ENCODE results near the gene TNS3.

The TNS3 gene

DNA sequence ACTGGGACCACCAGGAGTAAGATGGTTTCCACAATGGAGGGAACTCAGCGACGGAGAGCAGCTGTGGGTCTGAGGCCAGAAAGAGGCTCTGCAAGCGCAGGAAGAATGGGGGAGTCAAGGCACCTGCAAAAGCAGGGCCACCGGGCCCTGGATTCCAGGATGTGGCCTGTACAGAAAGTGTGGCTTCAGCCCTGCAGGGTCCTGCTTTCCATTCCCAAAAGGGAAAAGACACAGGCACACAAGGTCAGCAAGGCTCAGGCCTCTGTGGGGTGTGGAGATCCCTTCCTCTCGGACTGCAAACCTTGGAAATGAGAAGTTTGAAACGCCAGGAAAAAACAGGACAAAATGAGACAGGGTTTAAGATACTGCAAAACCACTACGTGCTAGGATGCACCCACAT is 232.5 kb downstream of the TNS3 start:
- no peaks in the 10 kb centered on the region for H3K4me1 ChIP-seq (ENCODE audit: insufficient read depth, low read length)
- H3K9ac ChIP-seq (ENCODE audit: low read depth, low read length): no peak overlapping the region
- no peaks in the 10 kb centered on the region for H3K9me3 ChIP-seq (ENCODE audit: control insufficient read depth, insufficient read depth, low read length)
- no peaks in the 10 kb centered on the region for H3K36me3 ChIP-seq (ENCODE audit: insufficient read depth, low read length)

DNA sequence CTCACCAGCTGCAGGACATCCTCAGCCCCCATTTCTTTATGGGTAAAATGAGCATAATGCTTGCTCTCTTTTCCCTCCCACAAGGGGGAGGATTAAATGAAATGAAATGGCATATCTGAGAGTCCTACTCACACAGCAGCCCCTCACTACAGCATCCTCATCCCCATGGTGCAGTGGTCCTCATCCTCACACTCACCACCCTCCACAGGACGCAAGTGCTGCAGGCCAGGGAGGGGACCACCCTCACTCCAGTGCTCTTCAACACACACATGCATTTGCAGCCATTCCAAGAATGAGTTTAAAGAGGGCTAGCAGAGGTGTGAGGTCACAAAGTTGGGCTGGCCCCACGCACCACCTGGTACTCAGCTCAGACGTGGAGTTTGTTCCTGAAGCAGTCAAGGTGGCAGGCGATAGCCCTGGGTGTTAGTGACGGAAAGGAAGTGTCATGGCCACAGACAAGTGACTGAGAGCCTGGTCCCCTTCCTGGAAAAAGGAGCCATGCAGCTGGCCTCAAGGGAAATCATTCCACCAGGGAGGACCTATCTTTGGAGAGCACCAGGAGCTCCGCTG is 234.0 kb downstream of the TNS3 start:
- H3K9ac ChIP-seq (ENCODE audit: low read depth, low read length): no peak overlapping the region
- H3K36me3 ChIP-seq (ENCODE audit: insufficient read depth, low read length): no peaks in the 10 kb centered on the region
- no peaks in the 10 kb centered on the region for H3K4me1 ChIP-seq (ENCODE audit: insufficient read depth, low read length)
- no peaks in the 10 kb centered on the region for H3K9me3 ChIP-seq (ENCODE audit: control insufficient read depth, insufficient read depth, low read length)

DNA sequence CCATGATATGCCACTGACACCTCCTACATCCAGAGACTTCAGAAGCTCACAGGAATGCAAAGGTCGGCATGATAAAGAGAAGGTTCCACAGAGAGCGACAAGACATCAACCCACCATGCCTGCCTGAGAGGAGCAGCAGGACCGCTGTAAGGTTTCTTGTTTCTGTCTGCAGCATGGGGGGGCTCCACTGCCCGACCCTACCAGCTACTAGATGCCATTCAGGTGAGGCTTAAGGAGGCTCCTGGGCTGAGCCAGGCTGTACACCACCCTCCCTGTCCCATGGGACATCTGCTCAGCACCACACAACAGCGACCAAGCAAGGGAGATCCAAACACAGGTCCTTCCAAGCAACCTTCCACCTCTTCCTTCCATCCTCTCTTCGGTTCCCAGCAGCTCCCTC is 234.6 kb downstream of the TNS3 start:
- Histone ChIP-seq H3K4me1 (ENCODE audit: insufficient read depth, low read length) (no peaks in the 10 kb centered on the region), H3K9me3 (ENCODE audit: control insufficient read depth, insufficient read depth, low read length) (no peaks in the 10 kb centered on the region), H3K9ac (ENCODE audit: low read depth, low read length) (no peak overlapping the region), H3K36me3 (ENCODE audit: insufficient read depth, low read length) (no peaks in the 10 kb centered on the region)

DNA sequence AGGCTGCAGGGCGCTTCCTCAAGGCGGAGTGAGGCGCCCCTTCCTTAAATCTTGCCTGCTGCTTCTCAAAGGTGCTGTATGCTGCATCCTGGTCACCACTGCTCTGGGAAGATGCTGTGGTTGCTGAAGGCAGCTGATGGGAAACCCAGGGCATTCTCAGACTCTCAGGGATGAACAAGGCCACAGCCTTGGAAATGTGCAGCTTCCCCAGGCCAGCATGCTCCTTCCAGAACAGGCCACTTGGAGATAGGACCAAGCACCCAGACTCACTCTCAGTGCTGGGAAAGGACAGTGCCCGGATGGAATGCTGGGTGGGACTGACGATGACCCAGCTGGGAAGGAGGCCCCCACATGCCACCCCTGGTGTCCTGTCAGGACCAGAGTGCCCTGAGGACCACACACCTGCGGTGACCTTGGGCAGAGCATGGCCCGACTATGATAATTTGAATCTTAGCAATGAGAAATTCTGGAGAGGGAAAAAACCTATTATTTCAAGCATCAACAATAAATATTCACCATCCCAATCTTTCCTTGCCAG is 235.5 kb downstream of the TNS3 start:
- H3K36me3 ChIP-seq (ENCODE audit: insufficient read depth, low read length): no peaks in the 10 kb centered on the region
- H3K9me3 ChIP-seq (ENCODE audit: control insufficient read depth, insufficient read depth, low read length): no peaks in the 10 kb centered on the region
- no peaks in the 10 kb centered on the region for H3K4me1 ChIP-seq (ENCODE audit: insufficient read depth, low read length)
- no peak overlapping the region for H3K9ac ChIP-seq (ENCODE audit: low read depth, low read length)

DNA sequence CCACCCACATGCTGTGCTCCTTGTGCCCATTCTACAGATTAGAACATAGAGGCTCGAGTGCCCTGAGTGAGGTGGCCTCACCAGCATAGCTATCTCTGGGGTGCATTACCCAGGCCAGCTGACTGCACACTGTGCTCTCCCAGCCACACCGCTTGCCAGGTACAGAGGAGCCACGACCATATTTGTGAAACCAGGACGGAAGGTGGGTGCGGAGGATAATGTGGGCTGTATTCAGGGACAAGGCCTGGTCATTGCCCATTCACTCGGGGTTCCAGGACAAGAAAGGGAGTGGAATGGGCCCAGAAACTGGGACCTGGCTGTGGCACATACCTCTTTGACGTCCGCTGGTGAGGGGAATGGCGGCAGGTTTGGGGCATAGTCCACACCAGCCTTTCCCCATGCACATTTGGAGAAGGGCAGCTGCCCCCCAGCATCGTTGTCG is 236.0 kb downstream of the TNS3 start:
- Histone ChIP-seq H3K9ac (ENCODE audit: low read depth, low read length) (no peak overlapping the region), H3K4me1 (ENCODE audit: insufficient read depth, low read length) (no peaks in the 10 kb centered on the region), H3K9me3 (ENCODE audit: control insufficient read depth, insufficient read depth, low read length) (no peaks in the 10 kb centered on the region), H3K36me3 (ENCODE audit: insufficient read depth, low read length) (no peaks in the 10 kb centered on the region)

DNA sequence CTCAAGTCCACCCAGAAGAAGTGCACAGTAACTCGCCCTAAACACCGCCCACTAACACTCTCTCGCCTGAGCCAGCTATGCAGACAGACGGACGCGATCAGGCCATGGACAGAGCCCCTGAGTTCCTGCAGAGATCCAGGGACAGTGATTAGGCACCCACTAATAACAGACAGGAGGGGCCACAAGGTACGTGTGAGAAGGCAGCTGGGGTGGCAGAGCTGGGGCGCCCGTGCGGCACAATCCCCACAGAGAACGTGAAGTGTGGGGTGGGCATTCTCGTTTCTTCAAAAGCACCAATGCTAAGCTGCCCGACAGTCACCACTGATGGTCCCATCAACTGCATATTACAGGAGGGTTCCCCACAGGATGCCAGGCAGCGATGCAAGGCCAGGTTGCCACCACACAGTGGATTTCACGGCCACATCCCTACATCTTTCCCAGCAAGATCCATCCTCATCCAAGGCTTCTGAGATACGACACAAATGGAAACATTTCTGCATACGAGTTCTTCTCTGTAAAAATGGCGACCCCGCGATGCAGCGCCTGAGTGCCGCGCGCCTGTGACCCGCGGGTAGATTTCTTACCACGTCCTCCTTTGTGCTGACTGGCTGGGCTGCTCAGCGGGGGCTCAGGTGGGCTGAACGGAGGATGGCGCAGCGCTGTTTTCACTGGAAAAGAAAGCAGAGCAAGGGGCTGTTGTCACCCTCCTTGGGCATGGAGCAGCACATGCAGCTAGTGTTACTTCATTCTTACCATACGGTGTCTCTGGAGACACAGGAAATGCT is 237.5 kb downstream of the TNS3 start:
- no peaks in the 10 kb centered on the region for H3K36me3 ChIP-seq (ENCODE audit: insufficient read depth, low read length)
- H3K9me3 ChIP-seq (ENCODE audit: control insufficient read depth, insufficient read depth, low read length): no peaks in the 10 kb centered on the region
- H3K9ac ChIP-seq (ENCODE audit: low read depth, low read length): no peak overlapping the region
- H3K4me1 ChIP-seq (ENCODE audit: insufficient read depth, low read length): no peaks in the 10 kb centered on the region

DNA sequence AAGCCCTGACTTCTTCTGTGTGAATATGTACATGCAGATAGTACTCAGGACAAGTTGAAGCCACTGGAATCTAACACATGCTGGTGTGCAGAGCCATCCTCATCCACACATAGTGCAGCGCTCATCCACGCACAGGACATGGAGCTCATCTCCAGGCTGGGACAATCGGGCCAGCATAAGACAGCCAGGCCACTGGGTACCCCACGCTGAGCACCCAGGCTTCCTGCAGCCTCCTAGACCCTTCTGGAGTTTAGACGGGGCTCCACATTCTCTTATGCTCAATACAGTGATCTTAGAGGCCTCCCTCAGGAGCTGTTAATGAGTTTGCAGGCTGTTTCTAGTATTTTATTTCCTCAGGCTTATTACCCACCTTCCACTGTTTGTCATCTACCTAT is 238.9 kb downstream of the TNS3 start:
- Histone ChIP-seq H3K9me3 (ENCODE audit: control insufficient read depth, insufficient read depth, low read length) (no peaks in the 10 kb centered on the region), H3K36me3 (ENCODE audit: insufficient read depth, low read length) (no peaks in the 10 kb centered on the region), H3K9ac (ENCODE audit: low read depth, low read length) (no peak overlapping the region), H3K4me1 (ENCODE audit: insufficient read depth, low read length) (no peaks in the 10 kb centered on the region)

DNA sequence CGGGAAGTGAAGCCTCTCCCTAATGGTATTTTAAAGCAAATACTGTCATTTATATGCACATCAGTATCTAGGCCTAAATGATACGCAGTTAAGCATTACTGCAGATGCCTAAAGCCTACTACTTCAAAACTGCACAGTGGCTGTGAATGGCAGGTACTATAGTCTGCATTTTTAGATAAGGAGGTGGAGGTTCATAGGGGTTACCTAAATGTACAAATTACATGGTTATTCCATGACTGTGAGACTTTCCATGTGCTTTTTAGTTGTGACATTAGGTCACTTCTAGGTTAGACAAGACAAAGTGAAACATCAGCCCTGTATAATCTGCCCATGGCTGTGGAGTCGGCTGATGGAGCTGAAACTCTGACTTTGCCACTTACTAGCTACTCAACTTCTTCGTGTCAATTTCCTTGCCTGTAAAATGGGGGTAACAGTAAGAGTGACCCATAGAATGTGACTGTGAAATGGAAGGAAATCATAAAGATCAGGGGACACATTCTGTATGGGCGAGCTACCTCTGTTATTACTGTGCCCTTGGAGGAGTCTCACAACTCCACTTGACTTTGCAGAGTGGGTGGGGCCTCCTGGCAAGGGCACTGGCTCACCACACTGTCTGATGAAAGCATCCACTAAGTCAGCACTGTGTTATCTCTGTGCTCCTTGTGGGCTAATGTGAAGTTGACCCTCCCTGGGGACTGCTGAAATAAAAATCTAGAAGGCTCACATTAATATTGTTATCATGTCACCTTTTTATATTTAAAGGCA is 239.4 kb downstream of the TNS3 start:
- Histone ChIP-seq H3K4me1 (ENCODE audit: insufficient read depth, low read length) (no peaks in the 10 kb centered on the region), H3K9ac (ENCODE audit: low read depth, low read length) (no peak overlapping the region), H3K9me3 (ENCODE audit: control insufficient read depth, insufficient read depth, low read length) (no peaks in the 10 kb centered on the region), H3K36me3 (ENCODE audit: insufficient read depth, low read length) (no peaks in the 10 kb centered on the region)

DNA sequence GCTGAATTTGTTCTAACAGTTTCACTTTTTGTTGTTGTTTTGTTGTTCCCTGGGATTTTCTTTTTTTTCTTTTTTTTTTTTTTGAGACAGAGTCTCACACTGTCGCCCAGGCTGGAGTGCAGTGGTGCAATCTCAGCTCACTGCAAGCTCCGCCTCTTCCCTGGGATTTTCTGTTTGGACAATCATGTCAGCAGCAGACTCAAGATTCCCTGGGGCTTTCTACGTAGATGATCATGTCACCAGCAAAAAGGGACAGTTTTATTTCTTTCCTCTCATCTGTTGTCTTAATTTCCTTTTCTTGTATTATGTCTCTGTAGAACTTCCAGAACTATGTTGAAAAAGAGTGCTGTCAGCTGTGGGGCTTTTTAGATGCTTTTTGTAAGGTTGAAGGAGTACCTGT is 241.4 kb downstream of the TNS3 start:
- H3K36me3 ChIP-seq (ENCODE audit: insufficient read depth, low read length): no peaks in the 10 kb centered on the region
- H3K9ac ChIP-seq (ENCODE audit: low read depth, low read length): no peak overlapping the region
- H3K4me1 ChIP-seq (ENCODE audit: insufficient read depth, low read length): no peaks in the 10 kb centered on the region
- H3K9me3 ChIP-seq (ENCODE audit: control insufficient read depth, insufficient read depth, low read length): no peaks in the 10 kb centered on the region

DNA sequence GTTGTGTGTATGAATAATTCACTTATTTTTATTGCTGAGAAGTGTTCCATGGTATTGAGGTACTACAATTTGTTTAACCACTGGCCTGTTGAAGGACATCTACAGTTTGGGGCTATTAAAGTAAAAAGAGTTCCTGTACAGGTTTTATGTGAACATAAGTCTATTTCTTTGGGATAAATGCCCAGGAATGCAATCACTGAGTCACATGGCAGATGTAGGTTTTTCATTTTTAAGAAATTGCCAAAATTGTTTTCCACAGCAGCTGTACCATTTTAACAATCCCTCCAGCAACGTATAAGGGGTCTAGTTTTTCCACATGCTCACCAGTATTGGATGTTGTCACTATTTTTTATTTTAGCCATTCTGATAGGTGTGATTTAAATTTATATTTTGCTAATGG is 243.9 kb downstream of the TNS3 start:
- Histone ChIP-seq H3K9ac (ENCODE audit: low read depth, low read length) (no peak overlapping the region), H3K4me1 (ENCODE audit: insufficient read depth, low read length) (peaks cover 9% of the 10 kb centered on the region; the same call in 1 of the 2 replicates), H3K36me3 (ENCODE audit: insufficient read depth, low read length) (no peaks in the 10 kb centered on the region), H3K9me3 (ENCODE audit: control insufficient read depth, insufficient read depth, low read length) (no peaks in the 10 kb centered on the region)

DNA sequence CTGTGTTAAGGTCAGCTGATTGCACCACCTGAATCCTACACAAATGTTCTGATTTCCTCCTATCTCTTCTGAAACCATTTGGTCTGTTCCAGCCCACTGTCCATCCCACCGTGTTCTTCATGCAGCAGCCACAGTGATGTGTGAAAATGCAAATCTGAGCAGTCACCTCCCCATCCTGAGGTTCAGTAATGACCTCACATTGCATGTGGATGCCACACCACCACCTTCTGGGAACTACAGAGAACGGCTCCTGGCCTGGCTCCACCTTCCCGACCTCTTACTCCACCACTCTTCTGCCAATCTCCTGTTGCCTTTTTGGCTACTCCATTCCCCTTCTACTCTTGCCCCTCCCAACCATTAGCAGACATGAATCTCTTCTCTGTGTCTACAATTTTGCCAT is 244.4 kb downstream of the TNS3 start:
- H3K9me3 ChIP-seq (ENCODE audit: control insufficient read depth, insufficient read depth, low read length): no peaks in the 10 kb centered on the region
- peaks cover 14% of the 10 kb centered on the region for H3K4me1 ChIP-seq (ENCODE audit: insufficient read depth, low read length)
- no peak overlapping the region for H3K9ac ChIP-seq (ENCODE audit: low read depth, low read length)
- H3K36me3 ChIP-seq (ENCODE audit: insufficient read depth, low read length): no peaks in the 10 kb centered on the region

DNA sequence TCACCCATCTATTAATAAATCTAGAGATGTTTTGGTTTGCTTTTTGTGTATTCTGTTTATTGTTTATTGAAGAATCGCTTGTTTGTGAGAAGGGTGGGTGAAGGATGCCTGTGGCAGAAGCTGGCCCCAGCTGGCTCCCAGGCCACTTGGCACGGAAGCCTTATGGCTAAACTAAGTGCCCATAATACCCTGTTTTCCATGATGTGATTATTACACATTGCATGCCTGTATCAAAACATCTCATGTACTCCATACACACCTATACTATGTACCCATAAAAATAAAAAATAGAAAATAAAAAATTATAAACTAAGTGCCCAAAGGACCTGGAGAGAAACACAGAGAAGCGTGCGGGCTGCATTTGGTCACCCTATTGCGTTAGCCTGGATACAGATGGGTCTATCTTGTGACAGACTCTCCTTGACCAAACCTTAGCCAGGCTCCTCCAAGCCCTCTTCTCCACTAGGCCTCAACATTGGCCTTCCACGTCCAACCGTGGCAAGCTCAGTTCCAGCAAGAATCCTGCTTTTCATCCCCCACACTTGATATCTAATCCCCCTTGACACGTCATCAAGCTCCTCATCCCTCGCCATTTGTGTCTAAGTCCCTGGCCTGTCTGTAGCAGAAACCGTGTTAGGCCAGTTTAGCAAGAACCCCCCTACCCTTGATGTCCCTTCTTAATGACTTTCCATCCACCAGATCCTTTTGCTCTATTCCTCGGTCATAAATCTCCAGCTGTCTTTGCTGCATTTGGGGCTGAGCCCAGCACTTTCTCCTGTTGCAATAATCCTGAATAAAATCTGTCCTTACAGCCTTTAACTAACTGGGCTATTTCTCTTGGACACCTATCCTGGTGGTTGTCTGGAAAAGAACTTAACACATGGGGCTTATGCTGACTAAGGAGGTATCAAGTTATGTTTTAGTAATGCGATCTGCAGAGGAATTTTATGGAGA is 245.2 kb downstream of the TNS3 start:
- Histone ChIP-seq H3K9ac (ENCODE audit: low read depth, low read length) (no peak overlapping the region), H3K4me1 (ENCODE audit: insufficient read depth, low read length) (peaks cover 22% of the 10 kb centered on the region), H3K36me3 (ENCODE audit: insufficient read depth, low read length) (no peaks in the 10 kb centered on the region), H3K9me3 (ENCODE audit: control insufficient read depth, insufficient read depth, low read length) (no peaks in the 10 kb centered on the region)

DNA sequence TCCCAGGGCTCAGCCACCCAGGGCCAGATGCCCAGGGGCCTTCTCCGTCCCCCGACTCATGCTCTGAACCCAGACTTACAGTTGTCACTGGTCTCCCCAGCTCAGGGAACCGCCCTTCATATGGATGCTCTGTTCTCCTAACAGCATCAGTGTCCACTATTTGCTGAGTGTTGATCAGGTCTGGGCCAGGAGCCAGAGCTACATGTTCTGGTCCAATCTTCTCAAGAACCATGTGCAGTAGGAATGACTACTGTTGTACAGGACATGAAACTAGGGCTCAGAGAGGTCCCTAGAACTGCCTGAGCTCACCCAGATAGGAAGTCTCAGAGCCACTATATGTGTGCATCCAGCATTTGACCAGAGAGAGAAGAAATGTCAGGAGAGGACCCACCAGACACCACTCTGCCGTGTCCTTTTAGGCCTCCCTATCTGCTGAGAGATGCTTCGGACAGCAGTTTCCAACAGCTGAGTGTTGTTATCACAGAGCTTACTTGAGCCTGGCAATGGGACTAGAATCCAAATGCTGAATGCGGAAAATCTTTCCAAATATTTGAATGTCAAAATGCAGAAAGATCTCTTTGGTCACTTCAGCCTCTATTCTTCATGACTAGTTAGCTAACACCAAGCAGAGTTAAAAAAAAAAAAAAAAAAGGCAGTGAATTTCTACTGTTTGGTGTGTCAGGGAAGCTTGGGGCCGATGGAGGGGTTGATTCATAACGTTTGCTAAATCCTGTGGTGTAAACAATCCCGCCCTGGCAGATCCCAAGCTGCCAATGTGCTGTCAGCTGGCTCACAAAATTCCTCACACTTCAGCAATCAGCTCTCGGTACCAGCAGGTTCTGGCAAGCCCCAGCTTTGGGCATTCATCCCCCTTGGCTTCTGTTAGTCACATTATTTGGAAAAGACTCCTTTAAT is 246.1 kb downstream of the TNS3 start:
- H3K36me3 ChIP-seq (ENCODE audit: insufficient read depth, low read length): no peaks in the 10 kb centered on the region
- H3K4me1 ChIP-seq (ENCODE audit: insufficient read depth, low read length): peaks cover 24% of the 10 kb centered on the region
- H3K9me3 ChIP-seq (ENCODE audit: control insufficient read depth, insufficient read depth, low read length): no peaks in the 10 kb centered on the region
- H3K9ac ChIP-seq (ENCODE audit: low read depth, low read length): no peak overlapping the region
